Vagina (tissue), 2 donors: ENCODE data around the gene WFDC5. TPM values are rescaled to one million over a fixed set of nuclear protein-coding genes. Genes with fewer than 3 reads are reported as not detected.

ENCODE experiments used
- DNase-seq, 2 donors: peaks; one replicate each; pipeline ENCODE4 v3.0.0-alpha.2; 2017; ENCODE audit errors: extremely low spot score in 2 of 2
- H3K27ac ChIP-seq: fragments of 200-600 bp; sonication (generic); one replicate; pipeline ENCODE4 v1.5.1; 2019
- H3K27me3 ChIP-seq: fragments of 200-600 bp; sonication (generic); one replicate; pipeline ENCODE4 v1.5.1; 2019
- H3K36me3 ChIP-seq, 2 donors: fragments of 200-600 bp; sonication (generic); one replicate each; pipeline ENCODE4 v1.5.1; 2017 to 2019
- H3K4me1 ChIP-seq: fragments of 200-600 bp; sonication (generic); one replicate; pipeline ENCODE4 v1.5.1; 2019
- H3K4me3 ChIP-seq, 2 donors: fragments of 200-600 bp; sonication (generic); 1 replicate in 1 of 2; 2 replicates in 1 of 2; pipeline ENCODE4 v1.5.1; 2016 to 2019
- H3K9me3 ChIP-seq: fragments of 200-600 bp; sonication (generic); one replicate; pipeline ENCODE4 v1.5.1; 2019
- CTCF ChIP-seq, 3 experiments: fragments of 450-650 bp in 2 of 3; fragments of 200-600 bp in 1 of 3; sonication (generic) in 1 of 3; IDR thresholded peaks; one replicate each; pipeline ENCODE4 v1.5.1; 2017 to 2019; ENCODE audit warnings: antibody characterized with exemption in 3 of 3, mild to moderate bottlenecking in 2 of 3, moderate library complexity in 2 of 3
- POLR2A ChIP-seq, 2 donors: fragments of 450-650 bp; IDR thresholded peaks; one replicate each; pipeline ENCODE4 v1.6.1; 2017; ENCODE audit warnings: antibody characterized with exemption in 2 of 2, mild to moderate bottlenecking in 2 of 2, moderate library complexity in 2 of 2
- POLR2AphosphoS5 ChIP-seq, 2 donors: sonication (generic); formaldehyde crosslinking; IDR thresholded peaks; one replicate each; pipeline ENCODE4 v1.9.0; 2017; ENCODE audit warnings: antibody characterized with exemption in 2 of 2, mild to moderate bottlenecking in 2 of 2, low read depth in 1 of 2; ENCODE audit not compliant: insufficient read depth in 1 of 2
- intact Hi-C: fragments of 100-400 bp; cut with DNase I; formaldehyde crosslinking; loops from one replicate; pipeline ENCODE4 v1.15.1; 2023
- total RNA-seq: library from RNA; depleted of rRNA; stranded (reverse); fragments of >200 nt; gene quantifications from one replicate; pipeline ENCODE4 v1.2.3, GENCODE V29; 2016

WFDC5 gene
- total RNA-seq, 1 donor from 2014 or later: 6.1 TPM

DNA sequence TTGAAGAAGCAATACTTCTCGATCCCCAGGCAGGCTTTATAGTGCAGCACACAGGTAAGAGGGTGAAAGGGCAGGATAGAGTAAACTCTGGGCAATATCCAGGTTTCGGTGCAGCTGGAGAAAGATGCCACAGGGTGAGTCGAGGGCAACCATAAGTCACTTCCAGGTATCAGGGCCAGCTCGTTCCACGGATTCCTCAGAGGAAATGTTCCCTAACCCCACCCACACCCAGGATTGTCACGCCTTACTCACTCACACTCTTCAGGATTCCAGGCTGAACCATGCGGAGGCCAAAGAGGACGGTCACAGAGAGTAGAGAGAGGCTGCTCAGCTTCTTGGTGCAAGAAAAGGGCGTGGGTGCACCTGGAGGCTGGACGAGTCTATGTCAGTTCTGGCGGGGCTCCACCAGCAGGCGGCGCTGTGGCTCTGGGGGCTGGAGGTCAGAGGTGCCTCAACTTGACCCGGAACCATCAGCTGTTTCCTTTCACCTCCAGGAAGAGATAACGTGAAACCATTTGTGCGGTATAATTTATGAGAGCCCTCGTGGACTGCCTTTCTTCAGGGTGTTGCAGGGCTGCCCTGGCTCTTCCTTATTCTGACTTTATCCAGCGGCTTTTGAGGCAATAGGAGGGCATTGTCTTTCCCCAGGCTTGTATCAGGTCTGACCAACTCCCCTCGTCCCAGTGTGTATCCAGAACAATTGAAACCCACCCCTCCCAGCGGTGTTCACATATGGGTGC, 23.8 kb upstream of the WFDC5 start:
- H3K27me3 ChIP-seq: no peaks in the 10 kb centered on the region
- TF ChIP-seq POLR2A (IDR thresholded peaks at IDR 0.05) (no peak), POLR2AphosphoS5 (IDR thresholded peaks at IDR 0.05; ENCODE audit: insufficient read depth in 1 of 2, low read depth in 1 of 2) (no peak), CTCF (IDR thresholded peaks at IDR 0.05) (peak in 1 of 3 experiments; percentile 47)
- no peaks in the 10 kb centered on the region for H3K36me3 ChIP-seq
- H3K4me3 ChIP-seq: no peak overlapping the region
- no peaks in the 10 kb centered on the region for H3K4me1 ChIP-seq
- H3K9me3 ChIP-seq: no peaks in the 10 kb centered on the region
- DNase-seq: no peak
- H3K27ac ChIP-seq: no peak overlapping the region
- intact Hi-C loops: no loop called here

DNA sequence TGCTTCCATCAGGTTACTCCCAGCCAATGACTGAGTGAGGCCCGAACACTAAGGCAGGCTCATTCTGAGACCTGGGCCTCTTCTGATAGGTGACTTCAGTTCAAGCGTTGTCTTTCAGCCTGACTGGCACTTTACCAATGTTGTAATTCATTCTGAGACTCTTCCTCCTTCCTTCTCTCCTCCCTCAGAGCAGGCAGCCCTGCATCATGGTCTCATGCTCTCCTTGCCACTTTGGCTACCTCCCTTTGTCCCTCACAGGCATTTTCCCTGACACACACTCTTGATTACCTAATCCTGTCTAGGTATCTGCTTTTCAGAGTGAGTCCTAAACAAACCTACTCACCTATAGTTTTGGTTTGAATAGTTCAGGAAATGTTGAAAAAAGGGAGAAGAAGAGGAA, 21.9 kb upstream of the WFDC5 start:
- intact Hi-C loops: no loop called here
- Histone ChIP-seq H3K9me3 (no peaks in the 10 kb centered on the region), H3K27me3 (no peaks in the 10 kb centered on the region), H3K4me3 (no peak overlapping the region), H3K4me1 (no peaks in the 10 kb centered on the region), H3K27ac (no peak overlapping the region), H3K36me3 (no peaks in the 10 kb centered on the region)
- no peak for DNase-seq
- TF ChIP-seq POLR2A (IDR thresholded peaks at IDR 0.05): no peak
- TF ChIP-seq POLR2AphosphoS5 (IDR thresholded peaks at IDR 0.05; ENCODE audit: insufficient read depth in 1 of 2, low read depth in 1 of 2): no peak
- no peak for TF ChIP-seq CTCF (IDR thresholded peaks at IDR 0.05)

DNA sequence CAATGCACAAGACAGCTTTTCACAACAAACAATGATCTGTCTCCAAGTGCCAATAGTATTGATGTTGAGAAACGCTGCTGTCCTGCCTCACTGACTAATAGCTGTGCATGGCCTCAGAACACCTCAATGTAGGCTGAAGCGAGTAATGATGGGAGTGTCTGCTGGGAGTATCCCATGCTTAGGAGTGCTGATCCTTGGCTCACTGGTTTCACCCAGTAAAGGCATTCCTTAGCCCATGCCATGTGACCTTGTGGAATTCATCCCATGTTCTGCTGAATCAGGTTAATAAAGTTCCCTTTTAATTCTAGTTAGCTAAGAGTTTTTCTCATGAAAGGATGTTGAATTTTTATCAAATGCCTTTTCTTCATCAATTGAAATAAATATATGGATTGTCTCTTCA, 13.1 kb upstream of the WFDC5 start:
- Histone ChIP-seq H3K27me3 (no peaks in the 10 kb centered on the region), H3K4me3 (no peak overlapping the region), H3K9me3 (no peaks in the 10 kb centered on the region), H3K36me3 (no peaks in the 10 kb centered on the region), H3K27ac (no peak overlapping the region), H3K4me1 (no peaks in the 10 kb centered on the region)
- TF ChIP-seq POLR2A (IDR thresholded peaks at IDR 0.05) (no peak), POLR2AphosphoS5 (IDR thresholded peaks at IDR 0.05; ENCODE audit: insufficient read depth in 1 of 2, low read depth in 1 of 2) (peak in 1 of 2 donors; percentile 20)
- DNase-seq: peak in 1 of 2 donors; percentile 49
- intact Hi-C loops: no loop called here

DNA sequence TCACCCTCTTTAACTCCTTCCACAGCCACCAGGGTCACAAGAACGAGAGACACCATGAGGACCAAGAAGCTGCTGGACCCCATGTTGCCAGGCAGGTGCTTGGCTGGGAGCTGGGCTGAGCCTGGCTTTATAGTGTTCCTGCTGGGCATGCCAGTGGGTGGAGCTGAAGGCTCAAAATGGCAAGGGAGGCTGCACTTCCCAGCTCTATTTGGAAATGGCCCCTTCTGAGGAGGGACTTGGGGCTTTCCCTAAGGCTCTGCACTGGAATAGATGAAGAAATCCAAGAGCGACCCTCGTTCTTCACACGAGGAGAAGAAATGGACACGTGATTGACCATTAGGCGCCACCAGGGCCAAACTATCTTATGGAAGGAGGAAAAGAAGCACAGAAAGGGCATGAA, 9.4 kb upstream of the WFDC5 start, which contains the start of gene WFDC12:
Gene WFDC12 (minus strand): TSS at position 101 of the 400 bp plus-strand sequence. CDS start 18 bp downstream, at position 83.
- no peak for DNase-seq

GRCh38 chr20:45121388-45121787, 6.4 kb upstream of the WFDC5 start:
- no peak for TF ChIP-seq POLR2A (IDR thresholded peaks at IDR 0.05)
- TF ChIP-seq CTCF (IDR thresholded peaks at IDR 0.05): no peak
- no peak for TF ChIP-seq POLR2AphosphoS5 (IDR thresholded peaks at IDR 0.05; ENCODE audit: insufficient read depth in 1 of 2, low read depth in 1 of 2)
- intact Hi-C loops: no loop called here

More for the DNA sequence above, 9.4 kb upstream of the WFDC5 start, which contains the start of gene WFDC12:
- Histone ChIP-seq H3K36me3 (no peaks in the 10 kb centered on the region), H3K4me1 (no peaks in the 10 kb centered on the region), H3K9me3 (no peaks in the 10 kb centered on the region), H3K27ac (no peak within 1 kb of the TSS), H3K27me3 (no peaks in the 10 kb centered on the region), H3K4me3 (no peak within 1 kb of the TSS)
- intact Hi-C loops: no loop called here
- TF ChIP-seq POLR2AphosphoS5 (IDR thresholded peaks at IDR 0.05; ENCODE audit: insufficient read depth in 1 of 2, low read depth in 1 of 2) (no peak), POLR2A (IDR thresholded peaks at IDR 0.05) (no peak), CTCF (IDR thresholded peaks at IDR 0.05) (no peak)

More at GRCh38 chr20:45121388-45121787, 6.4 kb upstream of the WFDC5 start:
- no peaks in the 10 kb centered on the region for H3K27me3 ChIP-seq
- no peaks in the 10 kb centered on the region for H3K4me1 ChIP-seq
- H3K4me3 ChIP-seq: no peak overlapping the region
- H3K36me3 ChIP-seq: no peaks in the 10 kb centered on the region
- no peak for DNase-seq
- H3K27ac ChIP-seq: no peak overlapping the region
- H3K9me3 ChIP-seq: no peaks in the 10 kb centered on the region
